CD14-positive monocyte (primary cell): ENCODE data around the gene MMD2. TPM values are rescaled to one million over a fixed set of nuclear protein-coding genes. Genes with fewer than 3 reads are reported as not detected.

Source experiments
- DNase-seq, 3 donors: peaks; one replicate each; pipeline ENCODE4 v3.0.0-alpha.2; 2011 to 2022
- H2AFZ ChIP-seq: 2 replicates; pipeline ENCODE4 v1.6.0; 2012; ENCODE audit warnings: mild to moderate bottlenecking, low read depth, low read length, inconsistent platforms; ENCODE audit not compliant: insufficient read depth, poor library complexity, severe bottlenecking
- H3K27ac ChIP-seq, 2 donors: 1 replicate in 1 of 2; 2 replicates in 1 of 2; pipeline ENCODE4 v1.5.1; 2012 to 2013; ENCODE audit warnings: low read length in 2 of 2, control low read depth in 1 of 2, inconsistent platforms in 1 of 2, low read depth in 1 of 2, mild to moderate bottlenecking in 1 of 2
- H3K27me3 ChIP-seq, 2 donors: one replicate each; pipeline versions ENCODE4 v1.6.0 to v1.6.1; 2011 to 2013; ENCODE audit warnings: low read length in 2 of 2; ENCODE audit not compliant: control insufficient read depth in 2 of 2, insufficient read depth in 2 of 2
- H3K36me3 ChIP-seq, 2 donors: replicated peaks in 1 of 2; 1 replicate in 1 of 2; 2 replicates in 1 of 2; pipeline versions ENCODE4 v1.5.1 to v1.6.1; 2012 to 2013; ENCODE audit warnings: low read length in 2 of 2, control low read depth in 1 of 2, inconsistent platforms in 1 of 2, mild to moderate bottlenecking in 1 of 2; ENCODE audit not compliant: insufficient read depth in 2 of 2, control insufficient read depth in 1 of 2
- H3K4me1 ChIP-seq, 2 donors: 1 replicate in 1 of 2; 2 replicates in 1 of 2; pipeline versions ENCODE4 v1.5.1 to v1.6.1; 2012 to 2013; ENCODE audit warnings: low read length in 2 of 2, control low read depth in 1 of 2, inconsistent platforms in 1 of 2, mild to moderate bottlenecking in 1 of 2, moderate library complexity in 1 of 2; ENCODE audit not compliant: insufficient read depth in 2 of 2, control insufficient read depth in 1 of 2
- H3K4me2 ChIP-seq: replicated peaks from 2 replicates; pipeline ENCODE3; 2012; ENCODE audit warnings: low read length, moderate library complexity, mild to moderate bottlenecking; ENCODE audit not compliant: poor library complexity, severe bottlenecking; ENCODE audit errors: extremely low read depth
- H3K4me3 ChIP-seq, 3 experiments: fragments of 200-600 bp in 1 of 3; sonication (generic) in 1 of 3; replicated peaks in 1 of 3; 1 replicate in 2 of 3; 2 replicates in 1 of 3; pipeline ENCODE4 v1.5.1; 2011 to 2013; ENCODE audit warnings: low read length in 3 of 3, mild to moderate bottlenecking in 3 of 3, control low read depth in 2 of 3, low read depth in 2 of 3, inconsistent platforms in 1 of 3, moderate library complexity in 1 of 3
- H3K79me2 ChIP-seq: 2 replicates; pipeline ENCODE4 v1.6.0; 2012; ENCODE audit warnings: mild to moderate bottlenecking, control low read depth, inconsistent platforms, low read length, moderate library complexity; ENCODE audit not compliant: insufficient read depth
- H3K9ac ChIP-seq: 2 replicates; pipeline ENCODE4 v1.6.0; 2017; ENCODE audit warnings: low read length, mild to moderate bottlenecking; ENCODE audit not compliant: insufficient read depth, poor library complexity, severe bottlenecking
- H3K9me3 ChIP-seq, 2 donors: replicated peaks in 1 of 2; 1 replicate in 1 of 2; 2 replicates in 1 of 2; pipeline versions ENCODE4 v1.5.1 to v1.6.1; 2012 to 2013; ENCODE audit warnings: low read length in 2 of 2, control low read depth in 1 of 2; ENCODE audit not compliant: control insufficient read depth in 1 of 2, insufficient read depth in 1 of 2
- H4K20me1 ChIP-seq: 2 replicates; pipeline ENCODE4 v1.6.0; 2012; ENCODE audit warnings: mild to moderate bottlenecking, low read length, control low read depth, moderate library complexity; ENCODE audit not compliant: insufficient read depth
- H3K27ac Mint-ChIP-seq, 7 donors: one replicate each; pipeline ENCODE4 v1.8.0; 2020; ENCODE audit warnings: mild to moderate bottlenecking in 7 of 7, mixed read lengths in 7 of 7, moderate library complexity in 6 of 7, inconsistent platforms in 2 of 7
- H3K27me3 Mint-ChIP-seq, 3 donors: one replicate each; pipeline ENCODE4 v1.8.0; 2021 to 2022; ENCODE audit warnings: low read depth in 3 of 3, mild to moderate bottlenecking in 3 of 3, mixed read lengths in 3 of 3, moderate library complexity in 3 of 3, inconsistent platforms in 1 of 3
- H3K36me3 Mint-ChIP-seq, 2 donors: one replicate each; pipeline ENCODE4 v1.8.0; 2020; ENCODE audit warnings: mixed read lengths in 2 of 2, inconsistent platforms in 1 of 2, mild to moderate bottlenecking in 1 of 2
- H3K4me1 Mint-ChIP-seq: one replicate; pipeline ENCODE4 v1.8.0; 2020; ENCODE audit warnings: mild to moderate bottlenecking, mixed read lengths
- H3K4me3 Mint-ChIP-seq, 2 donors: one replicate each; pipeline ENCODE4 v1.8.0; 2020; ENCODE audit warnings: mild to moderate bottlenecking in 2 of 2, mixed read lengths in 2 of 2, moderate library complexity in 1 of 2
- H3K9me3 Mint-ChIP-seq, 7 donors: one replicate each; pipeline ENCODE4 v1.8.0; 2020 to 2022; ENCODE audit warnings: mixed read lengths in 7 of 7, mild to moderate bottlenecking in 6 of 7, moderate library complexity in 6 of 7, inconsistent platforms in 2 of 7
- WGBS: methylation state at CpG from one replicate; pipeline ENCODE4 v1.1.5; 2013; ENCODE audit warnings: missing lambda C conversion rate; ENCODE audit not compliant: insufficient coverage; 5-methylcytosine and 5-hydroxymethylcytosine counted together
- intact Hi-C, 2 donors: fragments of 100-400 bp; cut with micrococcal nuclease; formaldehyde crosslinking; loops; one replicate each; pipeline versions ENCODE4 v1.15.0 to v1.15.1; 2023
- polyA plus RNA-seq, 3 donors: library from polyadenylated mRNA; depleted of rRNA in 1 of 3; unstranded in 2 of 3; stranded (reverse) in 1 of 3; fragments of 300-500 nt in 2 of 3; fragments of >200 nt in 1 of 3; fragmentation: Illumina TruSeq in 2 of 3; gene quantifications; 1 replicate in 2 of 3; 2 replicates in 1 of 3; pipeline ENCODE4 v1.2.3, GENCODE V29; 2012 to 2021
- TF ChIP-seq, protein P1 (sequence below): fragments of 200-600 bp; IDR thresholded peaks from one replicate; pipeline ENCODE4 v1.8.0; 2022; ENCODE audit warnings: antibody characterized with exemption, mild to moderate bottlenecking

MMD2 gene
- polyA plus RNA-seq, 3 donors, result not detected

DNA sequence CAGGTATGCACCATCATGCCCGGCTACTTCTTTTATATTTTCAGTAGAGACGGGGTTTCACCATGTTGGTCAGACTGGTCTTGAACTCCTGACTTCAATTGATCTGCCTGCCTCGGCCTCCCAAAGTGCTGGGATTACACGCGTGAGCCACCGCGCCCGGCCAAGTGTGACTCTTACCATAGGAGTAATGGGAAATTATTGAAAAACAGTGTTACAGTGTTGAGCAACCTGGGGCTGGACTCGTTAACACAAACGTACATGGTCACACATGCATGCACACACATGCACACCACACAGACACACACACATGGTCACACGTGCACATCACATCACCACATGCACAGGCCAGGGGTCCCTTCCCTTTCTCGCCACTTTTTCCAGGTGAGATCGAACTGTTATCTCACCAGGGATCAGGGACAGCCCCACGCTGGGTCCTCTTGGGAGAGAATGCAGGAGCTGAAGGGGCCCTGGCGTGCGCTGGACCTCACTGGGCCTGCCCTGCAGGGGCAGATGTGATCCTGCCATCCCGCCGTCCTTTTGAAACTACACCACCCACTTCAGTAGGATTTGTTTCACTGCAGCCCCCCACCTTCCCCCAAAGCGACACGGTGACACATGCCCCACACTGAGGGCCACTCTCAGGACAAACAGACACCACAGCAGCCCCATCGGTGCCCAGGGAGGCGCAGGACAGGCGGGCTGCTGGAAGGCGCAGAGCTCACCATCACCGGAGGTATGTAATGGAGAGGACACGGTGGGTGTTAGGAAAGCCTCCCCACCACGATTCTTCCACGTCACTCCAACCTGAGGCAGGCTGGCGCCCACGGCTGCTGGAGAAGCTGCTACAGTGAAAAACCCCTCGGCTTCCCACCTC, 85.7 kb downstream of the MMD2 start:
- 95% methylated on average over 17 of the region's 31 CpGs for WGBS
- Histone ChIP-seq H3K27me3 (peaks cover 0 to 22% of the 10 kb centered on the region in 2 donors), H2AFZ (no peak overlapping the region)

DNA sequence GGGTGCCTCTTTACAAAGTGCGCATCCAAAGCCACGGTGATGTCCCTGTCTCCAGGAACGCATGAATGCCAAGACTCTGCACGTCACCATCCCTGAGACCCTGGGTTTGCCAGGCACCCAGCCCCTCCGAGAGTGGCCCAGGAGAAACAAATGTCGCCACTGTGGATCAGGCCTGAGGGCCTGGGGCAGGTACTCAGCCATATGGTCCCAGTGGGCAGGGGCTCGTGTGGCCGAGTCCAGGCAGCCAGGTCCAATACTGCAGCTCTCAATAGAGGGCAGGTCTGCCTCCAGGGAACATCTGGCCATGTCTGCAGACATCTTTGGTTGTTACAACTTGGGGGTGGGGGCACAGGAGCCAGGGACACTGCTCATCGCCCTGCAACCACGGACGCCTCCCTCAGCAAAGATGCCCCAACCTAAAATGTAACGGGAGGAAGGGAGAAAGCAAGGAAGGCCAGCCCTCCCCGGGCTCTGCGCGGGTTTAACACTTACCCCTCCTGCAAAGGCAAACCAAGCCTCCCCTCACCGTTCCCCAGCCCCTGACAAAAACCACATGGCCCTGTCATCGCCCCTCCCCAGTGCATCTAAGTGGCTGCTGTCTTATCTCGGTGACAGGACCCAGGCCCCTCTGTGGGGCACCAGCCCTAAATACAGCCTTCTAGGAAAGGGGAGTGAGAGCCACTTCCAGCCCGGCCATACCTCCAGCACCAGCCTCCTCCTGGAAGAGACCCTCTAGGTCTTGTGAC, 86.9 kb downstream of the MMD2 start:
- Histone ChIP-seq H3K27ac (no peak overlapping the region), H3K36me3 (no peaks in the 10 kb centered on the region), H3K4me3 (no peak overlapping the region), H2AFZ (no peak overlapping the region), H3K27me3 (peaks cover 0 to 22% of the 10 kb centered on the region in 2 donors), H3K9ac (no peak overlapping the region), H3K9me3 (no peaks in the 10 kb centered on the region), H3K79me2 (no peaks in the 10 kb centered on the region), H3K4me1 (no peaks in the 10 kb centered on the region), H3K4me2 (no peak overlapping the region), H4K20me1 (no peaks in the 10 kb centered on the region)
- H3K9me3 Mint-ChIP-seq, result peaks cover 0 to 9% (median 6%) of the 10 kb centered on the region in 7 donors
- intact Hi-C loops, result no loop called here
- peak overlapping the region in 1 of 2 donors; percentile 13 for H3K4me3 Mint-ChIP-seq
- no peak for DNase-seq
- TF ChIP-seq, protein P1, sequence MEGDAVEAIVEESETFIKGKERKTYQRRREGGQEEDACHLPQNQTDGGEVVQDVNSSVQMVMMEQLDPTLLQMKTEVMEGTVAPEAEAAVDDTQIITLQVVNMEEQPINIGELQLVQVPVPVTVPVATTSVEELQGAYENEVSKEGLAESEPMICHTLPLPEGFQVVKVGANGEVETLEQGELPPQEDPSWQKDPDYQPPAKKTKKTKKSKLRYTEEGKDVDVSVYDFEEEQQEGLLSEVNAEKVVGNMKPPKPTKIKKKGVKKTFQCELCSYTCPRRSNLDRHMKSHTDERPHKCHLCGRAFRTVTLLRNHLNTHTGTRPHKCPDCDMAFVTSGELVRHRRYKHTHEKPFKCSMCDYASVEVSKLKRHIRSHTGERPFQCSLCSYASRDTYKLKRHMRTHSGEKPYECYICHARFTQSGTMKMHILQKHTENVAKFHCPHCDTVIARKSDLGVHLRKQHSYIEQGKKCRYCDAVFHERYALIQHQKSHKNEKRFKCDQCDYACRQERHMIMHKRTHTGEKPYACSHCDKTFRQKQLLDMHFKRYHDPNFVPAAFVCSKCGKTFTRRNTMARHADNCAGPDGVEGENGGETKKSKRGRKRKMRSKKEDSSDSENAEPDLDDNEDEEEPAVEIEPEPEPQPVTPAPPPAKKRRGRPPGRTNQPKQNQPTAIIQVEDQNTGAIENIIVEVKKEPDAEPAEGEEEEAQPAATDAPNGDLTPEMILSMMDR, result no peak
- no peak overlapping the region for H3K27ac Mint-ChIP-seq
- 72% methylated on average over 12 of the region's 19 CpGs for WGBS
- no peaks in the 10 kb centered on the region for H3K4me1 Mint-ChIP-seq
- no peaks in the 10 kb centered on the region for H3K36me3 Mint-ChIP-seq
- H3K27me3 Mint-ChIP-seq, result peaks cover 17 to 30% (median 23%) of the 10 kb centered on the region in 3 donors

More for the DNA sequence above, 85.7 kb downstream of the MMD2 start:
- H3K27ac Mint-ChIP-seq, result no peak overlapping the region
- no peaks in the 10 kb centered on the region for H3K4me1 Mint-ChIP-seq
- H4K20me1 ChIP-seq, result no peaks in the 10 kb centered on the region
- no peaks in the 10 kb centered on the region for H3K9me3 ChIP-seq
- H3K4me2 ChIP-seq, result no peak overlapping the region
- intact Hi-C loops, result no loop called here
- no peak overlapping the region for H3K27ac ChIP-seq
- H3K9ac ChIP-seq, result no peak overlapping the region
- H3K79me2 ChIP-seq, result no peaks in the 10 kb centered on the region
- H3K4me1 ChIP-seq, result no peaks in the 10 kb centered on the region
- peaks cover 17 to 30% (median 23%) of the 10 kb centered on the region in 3 donors for H3K27me3 Mint-ChIP-seq
- no peak for DNase-seq
- no peaks in the 10 kb centered on the region for H3K36me3 ChIP-seq
- no peak overlapping the region for H3K4me3 Mint-ChIP-seq
- TF ChIP-seq, protein P1, result no peak
- no peaks in the 10 kb centered on the region for H3K36me3 Mint-ChIP-seq
- no peak overlapping the region for H3K4me3 ChIP-seq
- peaks cover 0 to 7% (median 4%) of the 10 kb centered on the region in 7 donors for H3K9me3 Mint-ChIP-seq
